ENCODE data around the gene PGA5.

PGA5 gene

DNA sequence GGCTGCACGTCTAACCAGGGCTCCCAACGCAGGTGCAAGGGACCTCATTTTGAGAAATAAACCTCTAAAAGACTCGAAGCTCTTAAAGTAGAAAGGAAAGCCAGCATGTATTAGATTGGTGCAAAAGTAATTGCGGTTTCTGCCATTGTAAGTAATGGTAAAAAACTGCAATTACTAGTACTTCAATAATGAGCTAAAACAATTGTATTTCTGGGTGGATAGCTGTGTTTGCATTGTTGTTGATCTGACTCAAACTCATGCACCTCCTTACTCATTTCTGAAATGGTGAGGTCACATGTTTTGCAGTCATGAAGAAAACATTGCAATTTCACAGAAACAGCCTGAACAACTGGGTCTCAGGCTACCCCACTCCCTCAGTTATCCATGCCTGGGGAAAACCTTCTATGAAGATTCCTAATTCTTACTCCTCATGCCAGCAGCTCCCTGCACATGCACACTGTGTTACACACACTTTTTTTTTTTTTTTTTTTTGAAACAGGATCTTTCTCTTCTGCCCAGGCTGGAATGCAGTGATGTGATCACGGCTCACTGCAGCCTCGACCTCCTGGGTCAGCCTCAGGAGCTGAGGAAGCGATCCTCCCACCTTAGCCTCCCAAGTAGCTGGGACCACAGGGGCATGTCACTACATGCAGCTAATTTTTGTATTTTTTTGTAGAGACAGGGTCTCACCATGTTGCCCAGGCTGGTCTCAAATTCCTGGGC, 29.5 kb downstream of the PGA5 start:
- DNase-seq = no peak

DNA sequence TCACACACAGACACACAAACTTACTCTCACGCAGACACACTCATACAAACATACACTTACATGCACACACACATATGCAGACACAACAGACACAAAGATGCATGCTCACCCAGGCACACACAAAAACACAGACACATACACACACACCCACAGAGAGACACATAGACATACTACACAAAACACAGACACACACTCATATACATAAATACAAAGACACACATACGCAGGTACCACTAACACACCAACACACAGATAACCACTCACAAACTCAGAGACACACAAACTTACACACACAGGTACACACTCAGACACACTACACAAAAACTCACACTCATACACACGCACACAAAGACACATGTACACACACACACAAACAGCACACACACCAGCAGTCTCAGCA, 31.8 kb downstream of the PGA5 start:
- no peak for DNase-seq

DNA sequence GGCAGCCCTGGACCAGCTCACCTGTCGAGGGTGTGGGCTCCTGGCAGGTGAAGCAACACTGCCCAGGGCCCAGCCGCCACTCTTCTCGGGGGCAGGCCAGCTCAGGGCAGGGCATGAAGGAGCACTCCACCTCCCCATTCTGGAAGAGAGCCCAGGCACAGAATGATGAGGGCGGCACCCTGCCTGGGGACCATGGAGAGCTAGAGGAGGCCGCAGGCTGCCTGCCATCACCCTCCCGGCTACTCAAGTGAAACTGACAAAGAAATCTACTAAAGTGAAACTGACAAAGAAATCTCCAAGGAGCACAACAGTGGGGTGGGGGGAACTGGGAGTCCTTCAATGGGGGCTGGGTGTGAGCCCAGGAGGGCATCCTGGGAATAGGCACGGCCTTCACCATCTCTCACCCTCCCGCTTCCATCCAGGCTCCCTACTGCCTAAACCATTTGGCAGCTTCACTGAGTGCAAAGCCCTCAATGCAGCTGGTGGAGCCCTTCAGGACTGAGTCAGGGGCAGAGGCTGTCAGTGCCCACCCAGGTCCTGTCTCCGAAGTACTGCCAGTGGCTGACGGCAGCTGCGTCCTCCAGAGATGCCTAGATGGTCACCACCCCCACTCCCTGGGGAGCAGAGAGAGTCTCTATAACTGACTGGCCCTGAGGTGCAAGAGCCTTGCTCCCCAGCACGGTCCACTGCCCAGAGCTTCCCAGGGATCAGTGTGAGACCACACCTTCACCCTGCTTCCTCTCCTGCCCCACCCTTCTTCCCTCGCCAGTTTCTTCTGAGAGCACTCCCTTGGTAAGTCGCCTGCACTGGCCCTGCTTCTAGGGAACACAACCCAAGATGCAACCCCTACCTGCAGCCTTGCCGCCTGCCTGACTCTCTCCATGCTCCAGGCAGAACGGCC, 32.5 kb downstream of the PGA5 start:
- no peak for DNase-seq

DNA sequence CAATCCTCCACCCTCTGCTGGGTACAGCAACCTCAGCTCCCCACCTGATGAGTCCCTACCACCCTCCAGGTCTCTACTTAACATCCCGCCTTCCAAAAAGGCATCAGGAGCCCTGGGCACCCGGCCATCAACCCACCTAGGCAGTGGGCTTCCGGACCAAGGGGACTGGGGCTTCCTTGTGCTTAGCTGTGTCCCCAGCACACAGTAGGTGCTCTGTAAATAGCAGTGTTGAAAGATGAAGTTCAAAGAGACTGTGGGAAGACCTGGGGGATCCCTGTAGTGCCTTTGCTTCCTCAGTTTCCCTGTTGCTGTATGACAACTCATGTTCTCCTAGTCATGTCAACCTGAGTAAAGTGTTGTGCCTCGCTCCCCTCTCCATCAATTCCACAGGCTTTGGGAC, 33.1 kb downstream of the PGA5 start:
- no peak for DNase-seq

DNA sequence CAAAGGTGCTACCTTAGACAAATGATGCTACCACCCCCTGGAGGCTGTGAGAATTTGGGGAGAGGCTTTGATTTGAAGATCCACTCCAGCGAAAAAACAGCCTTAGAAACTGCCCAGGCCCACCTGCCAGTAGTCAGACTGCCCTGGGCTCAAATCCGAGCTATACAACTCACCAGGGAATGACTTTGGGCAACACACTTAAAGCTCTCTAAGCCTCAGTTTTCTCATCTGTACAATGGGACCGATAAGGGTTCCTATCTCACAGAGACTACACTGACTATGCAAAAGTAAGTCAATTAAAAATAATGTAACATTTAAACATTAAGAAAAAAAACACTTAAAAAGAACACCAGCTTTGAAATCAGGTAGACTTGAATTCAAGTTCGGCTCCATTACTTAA, 34.2 kb downstream of the PGA5 start:
- DNase-seq = no peak

DNA sequence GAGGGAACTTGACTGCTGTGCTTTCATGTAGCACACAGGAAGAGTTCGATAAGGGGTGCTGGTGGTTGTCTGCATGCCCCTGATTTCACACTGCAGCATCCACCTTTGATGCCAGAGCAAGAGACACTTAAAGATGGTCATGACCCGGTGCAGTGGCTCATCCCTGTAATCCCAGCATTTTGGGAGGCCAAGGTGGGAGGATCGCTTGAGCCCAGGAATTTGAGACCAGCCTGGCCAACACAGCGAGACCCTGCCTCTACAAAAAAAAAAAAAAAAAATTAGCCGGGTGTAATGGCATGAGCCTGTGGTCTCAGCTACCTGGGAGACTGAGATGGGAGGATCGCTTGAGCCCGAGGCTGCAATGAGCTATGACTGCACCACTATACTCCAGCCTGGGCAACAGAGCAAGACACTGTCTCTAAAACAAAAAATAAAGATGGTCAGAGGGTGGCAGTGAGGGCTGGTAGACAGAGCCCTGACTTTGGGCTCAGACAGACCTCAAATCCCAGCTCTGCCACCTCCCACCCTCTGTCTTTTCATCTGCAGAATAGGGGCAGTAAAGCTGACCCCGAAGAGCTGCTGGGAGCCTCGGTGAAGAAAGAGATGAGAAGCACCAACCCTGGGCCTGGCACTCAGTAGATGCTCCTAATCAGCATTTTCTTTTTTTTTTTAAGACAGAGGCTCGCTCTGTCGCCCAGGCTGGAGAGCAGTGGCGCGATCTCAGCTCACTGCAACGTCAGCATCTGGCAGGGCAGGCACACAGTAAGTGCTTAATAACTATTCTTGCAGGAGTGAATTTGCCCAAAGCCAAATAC, 36.4 kb downstream of the PGA5 start:
- DNase-seq = no peak

DNA sequence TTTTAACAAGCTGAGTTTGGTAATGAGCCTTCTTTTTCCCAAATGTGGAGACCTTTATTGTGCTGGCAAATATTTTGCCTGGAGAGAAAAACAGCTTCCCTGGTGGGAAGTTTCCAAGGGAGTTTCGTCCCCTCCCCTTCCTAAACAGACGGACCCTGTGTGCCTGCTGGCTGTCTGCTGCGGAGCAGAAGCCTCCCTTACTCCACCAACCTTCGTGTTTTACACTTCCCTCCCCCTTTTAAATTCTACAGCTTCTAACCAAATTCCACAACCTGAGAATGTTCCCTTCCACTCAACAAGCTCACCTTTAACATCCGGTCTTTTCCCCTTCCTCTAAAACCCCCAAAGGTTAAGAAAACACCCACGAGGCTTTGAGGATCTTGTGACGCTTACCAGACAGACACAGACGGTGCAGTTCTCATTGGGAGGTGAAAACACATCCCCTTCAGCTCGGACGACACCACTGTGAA, 37.1 kb downstream of the PGA5 start:
- DNase-seq = no peak

DNA sequence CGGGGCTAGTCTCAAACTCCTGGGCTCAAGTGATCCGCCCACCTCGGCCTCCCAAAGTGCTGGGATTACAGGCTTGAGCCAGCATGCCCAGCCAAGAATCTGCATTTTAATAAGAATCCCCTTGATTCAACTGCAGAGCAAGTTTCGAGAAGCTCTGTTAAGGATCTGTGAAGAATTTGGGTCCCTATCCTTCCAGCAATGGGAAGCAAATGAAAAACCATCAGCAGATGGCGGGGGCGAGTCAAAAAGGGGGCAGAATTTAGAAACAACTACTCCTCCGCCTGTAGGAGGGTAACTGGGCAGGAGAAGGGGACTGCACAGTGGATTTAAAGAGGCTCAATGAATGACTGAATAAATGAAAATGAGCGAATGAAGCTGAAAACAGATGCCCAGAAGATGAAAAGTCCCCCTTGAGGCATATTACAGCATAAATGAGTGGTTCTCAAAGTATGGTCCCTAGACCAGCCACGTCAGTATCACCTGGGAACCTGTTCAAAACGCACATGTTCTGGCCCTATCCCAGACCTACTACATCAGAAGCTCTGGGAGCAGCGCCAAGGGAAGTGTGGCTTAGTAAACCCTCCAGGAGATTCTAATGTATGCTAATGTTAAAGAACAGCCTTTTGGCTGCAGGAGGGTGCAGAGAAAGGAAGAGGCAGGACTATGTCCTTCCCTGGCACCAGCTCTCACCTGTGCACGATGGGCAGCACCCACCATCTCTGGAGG, 39.1 kb downstream of the PGA5 start:
- no peak for DNase-seq

DNA sequence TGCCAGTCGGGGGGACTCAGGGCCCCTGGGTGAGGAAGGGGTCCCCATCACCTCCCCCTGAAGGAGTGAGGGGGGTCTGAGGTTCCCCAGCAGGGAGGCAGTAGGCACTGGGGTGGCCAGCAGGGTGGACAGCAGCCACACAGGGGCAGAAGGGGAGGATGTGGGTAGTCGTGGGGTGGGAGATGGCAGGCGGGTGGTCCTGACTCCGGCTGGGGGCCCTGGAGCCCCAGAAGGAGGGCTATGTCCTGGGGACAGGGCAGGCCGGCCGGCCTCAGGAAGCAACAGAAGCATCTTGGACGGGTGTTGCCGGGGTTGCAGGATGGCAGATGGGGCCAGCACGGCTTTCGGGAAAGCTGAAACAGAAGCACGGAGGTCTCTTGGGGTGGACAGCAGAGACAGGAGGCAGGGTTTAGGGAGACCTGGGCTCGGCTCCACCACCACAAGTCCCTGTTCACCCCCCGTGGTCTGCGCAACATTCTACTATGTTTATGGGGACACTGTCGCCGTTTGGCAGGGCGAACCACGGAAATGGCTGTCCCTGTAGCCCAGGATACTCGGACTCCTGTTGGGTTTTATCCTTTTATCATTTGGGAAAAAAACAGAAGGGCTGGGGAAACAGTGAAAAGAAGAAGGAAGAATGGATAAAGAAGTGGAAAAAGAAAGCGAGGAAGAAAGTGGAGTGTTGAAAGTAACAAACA, 40.1 kb downstream of the PGA5 start:
- DNase-seq = no peak

DNA sequence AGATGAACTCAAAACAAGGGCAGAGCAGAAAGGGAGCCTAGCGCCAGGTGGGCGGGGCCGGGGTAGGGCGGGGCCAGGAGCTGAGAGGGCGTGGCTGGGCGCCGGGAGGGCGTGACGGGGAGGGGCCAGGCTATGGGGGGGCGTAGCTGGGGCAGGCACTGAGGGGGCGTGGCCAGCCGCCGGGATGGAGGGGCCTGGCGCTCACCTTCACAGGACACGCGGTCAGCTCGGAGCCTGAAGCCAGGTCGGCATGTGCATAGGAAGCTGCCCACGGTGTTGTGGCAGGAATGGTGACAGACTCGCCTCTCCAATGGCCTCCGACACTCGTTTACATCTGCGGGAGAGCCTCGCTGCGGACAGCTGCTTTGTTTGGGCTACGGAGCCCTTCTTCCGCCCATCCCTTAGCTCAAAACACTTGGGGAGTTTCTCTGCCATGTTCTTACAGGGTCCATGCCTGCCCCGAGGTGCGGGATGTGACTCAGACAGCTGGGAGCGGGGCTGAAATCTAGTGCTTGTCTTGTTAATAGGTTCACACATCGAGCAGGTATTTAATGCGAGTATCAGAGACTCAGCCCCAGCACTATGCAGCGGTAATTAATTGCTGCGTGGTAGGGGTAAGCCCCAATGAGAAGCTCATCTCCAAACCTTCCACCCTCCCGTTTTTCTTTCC, 40.7 kb downstream of the PGA5 start:
- no peak for DNase-seq

DNA sequence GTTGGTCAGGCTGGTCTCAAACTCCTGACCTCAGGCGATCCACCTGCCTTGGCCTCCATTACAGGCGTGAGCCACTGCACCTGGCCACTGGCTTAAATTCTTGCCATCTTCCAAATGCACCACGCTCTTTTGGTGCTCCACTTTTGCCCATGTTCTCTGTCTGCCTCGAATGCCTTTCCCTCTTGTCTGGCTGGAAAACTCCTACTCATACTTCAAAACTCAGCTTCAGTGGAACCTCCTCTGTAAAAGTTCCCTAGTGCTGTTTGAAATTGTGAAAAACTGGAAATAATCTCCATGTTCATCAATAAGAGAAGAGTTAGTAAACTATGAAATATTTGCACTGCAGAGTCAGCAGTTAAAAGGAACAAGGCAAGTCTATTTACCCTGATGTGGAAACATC, 42.6 kb downstream of the PGA5 start:
- no peak for DNase-seq

DNA sequence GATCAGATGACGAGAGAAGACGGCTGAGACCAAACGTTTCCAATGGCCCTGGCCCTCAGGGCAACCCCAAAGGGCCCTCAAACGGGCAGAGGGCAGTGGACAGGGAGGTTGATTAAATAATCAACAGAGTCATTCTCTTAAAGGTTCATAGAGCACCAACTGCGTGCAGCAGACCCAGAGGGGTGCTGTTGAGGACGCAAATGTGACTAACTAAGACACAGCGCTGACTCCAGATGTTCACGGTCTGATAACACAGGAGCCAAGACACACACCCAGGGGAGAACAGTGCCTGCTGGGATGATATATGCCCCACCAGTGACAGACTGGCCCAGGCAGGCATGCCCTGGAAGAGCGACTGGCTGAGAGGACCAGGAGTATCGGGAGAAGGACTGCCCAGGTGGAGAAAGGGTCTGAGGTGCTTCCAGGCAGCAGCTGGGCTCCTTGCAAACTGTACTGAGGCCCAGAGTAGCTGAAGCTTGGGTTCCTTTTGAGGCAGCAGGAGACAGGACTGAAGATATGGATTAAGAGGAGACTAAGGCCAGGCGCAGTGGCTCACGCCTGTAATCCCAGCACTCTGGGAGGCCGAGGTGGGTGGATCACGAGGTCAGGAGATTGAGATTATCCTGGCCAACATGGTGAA, 46.5 kb downstream of the PGA5 start:
- DNase-seq = no peak

DNA sequence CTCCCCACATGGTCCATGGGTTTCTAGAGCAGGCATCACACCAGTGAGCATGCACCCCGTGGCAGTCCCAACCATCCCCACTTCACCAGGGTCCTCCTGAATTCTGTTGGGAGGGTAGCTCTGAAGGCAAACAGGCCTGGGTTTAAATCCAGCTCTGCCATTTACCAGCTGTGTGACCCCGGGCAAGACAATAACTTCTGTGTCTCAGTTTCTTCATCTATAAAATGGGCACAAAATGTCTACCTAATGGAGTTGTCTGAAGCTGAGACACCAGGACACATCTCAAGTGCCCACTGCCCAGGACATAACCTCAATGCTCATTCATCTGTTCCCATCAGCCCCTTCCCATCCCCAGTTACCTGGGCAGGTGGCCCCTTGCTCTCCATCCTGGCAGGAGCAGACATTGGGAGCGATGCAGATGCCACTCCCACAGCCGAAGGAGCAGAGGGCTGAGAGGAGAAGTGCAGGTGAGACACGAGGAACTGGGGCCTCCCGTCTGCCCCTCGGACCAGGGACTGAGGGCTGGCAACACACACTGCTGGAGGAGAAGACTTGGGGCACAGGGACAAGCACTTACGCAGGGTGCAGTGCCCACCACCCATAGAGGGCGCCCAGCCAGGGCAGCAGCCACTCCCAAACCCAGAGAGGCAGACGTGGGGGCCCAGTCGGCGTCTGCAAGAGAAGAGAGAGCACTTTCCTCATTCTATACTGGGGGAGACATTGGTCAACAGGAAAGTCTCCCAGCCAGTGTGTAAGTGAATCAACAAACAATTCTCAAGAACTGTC, 50.1 kb downstream of the PGA5 start:
- no peak for DNase-seq

DNA sequence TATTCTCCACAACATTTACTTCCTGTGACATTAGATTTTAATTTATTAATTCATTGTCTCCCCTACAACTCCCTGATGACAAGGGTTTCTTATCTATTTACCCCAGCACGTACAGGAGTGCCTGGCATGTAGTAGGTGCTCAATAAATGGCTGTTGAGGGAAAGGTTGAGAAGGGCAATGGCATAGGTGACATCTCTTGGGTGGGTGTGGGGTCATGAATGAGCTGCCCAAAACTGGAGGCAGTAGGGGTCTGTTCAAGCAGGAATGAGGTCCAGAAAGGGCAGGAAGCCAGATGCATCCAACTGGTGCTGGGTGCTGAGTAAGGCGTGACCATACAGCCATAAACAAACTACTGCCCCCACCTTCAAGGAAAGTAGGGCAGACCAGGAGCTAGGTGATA, 51.4 kb downstream of the PGA5 start:
- no peak for DNase-seq

DNA sequence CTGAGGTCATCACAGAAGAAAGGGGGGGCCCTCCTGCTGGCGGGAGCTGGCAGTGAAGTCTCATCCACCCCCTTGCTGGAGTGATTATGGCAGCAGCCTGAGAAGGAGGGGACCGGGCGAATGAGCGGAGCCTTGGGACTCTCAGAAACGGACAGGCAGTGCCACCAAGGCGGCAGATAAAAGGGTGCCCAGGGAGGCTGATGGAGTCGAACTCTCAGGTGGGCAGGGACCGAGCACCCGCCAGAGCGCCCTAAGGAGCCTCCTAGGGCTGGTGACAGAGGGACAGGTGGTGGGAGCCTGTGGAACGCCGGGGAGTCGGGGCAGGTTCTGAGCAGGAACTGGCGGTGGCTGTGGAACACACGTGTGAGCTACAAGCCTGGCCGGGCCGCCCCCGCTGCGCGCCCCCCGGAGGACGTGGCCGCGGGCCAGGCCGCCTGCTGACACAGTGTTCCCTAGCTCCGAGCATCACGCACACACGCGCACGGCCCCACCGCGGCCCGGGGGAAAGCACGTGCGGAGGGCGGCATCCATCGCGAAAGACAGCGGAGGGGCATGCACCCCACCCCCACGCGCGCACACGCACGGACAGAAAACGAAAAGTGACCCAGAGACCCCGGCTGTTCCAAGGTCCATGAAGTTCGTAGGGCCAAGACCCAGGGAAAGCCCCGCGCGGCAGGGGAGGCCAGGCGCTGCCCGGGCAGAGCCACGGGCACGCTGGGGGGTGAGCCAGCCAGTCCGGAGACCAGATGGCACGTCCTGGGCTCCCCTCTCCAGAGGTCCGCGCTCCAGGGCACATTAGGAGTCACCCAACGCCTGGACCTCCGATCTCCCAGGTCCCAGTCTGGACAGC, 53.1 kb downstream of the PGA5 start:
- DNase-seq = no peak

DNA sequence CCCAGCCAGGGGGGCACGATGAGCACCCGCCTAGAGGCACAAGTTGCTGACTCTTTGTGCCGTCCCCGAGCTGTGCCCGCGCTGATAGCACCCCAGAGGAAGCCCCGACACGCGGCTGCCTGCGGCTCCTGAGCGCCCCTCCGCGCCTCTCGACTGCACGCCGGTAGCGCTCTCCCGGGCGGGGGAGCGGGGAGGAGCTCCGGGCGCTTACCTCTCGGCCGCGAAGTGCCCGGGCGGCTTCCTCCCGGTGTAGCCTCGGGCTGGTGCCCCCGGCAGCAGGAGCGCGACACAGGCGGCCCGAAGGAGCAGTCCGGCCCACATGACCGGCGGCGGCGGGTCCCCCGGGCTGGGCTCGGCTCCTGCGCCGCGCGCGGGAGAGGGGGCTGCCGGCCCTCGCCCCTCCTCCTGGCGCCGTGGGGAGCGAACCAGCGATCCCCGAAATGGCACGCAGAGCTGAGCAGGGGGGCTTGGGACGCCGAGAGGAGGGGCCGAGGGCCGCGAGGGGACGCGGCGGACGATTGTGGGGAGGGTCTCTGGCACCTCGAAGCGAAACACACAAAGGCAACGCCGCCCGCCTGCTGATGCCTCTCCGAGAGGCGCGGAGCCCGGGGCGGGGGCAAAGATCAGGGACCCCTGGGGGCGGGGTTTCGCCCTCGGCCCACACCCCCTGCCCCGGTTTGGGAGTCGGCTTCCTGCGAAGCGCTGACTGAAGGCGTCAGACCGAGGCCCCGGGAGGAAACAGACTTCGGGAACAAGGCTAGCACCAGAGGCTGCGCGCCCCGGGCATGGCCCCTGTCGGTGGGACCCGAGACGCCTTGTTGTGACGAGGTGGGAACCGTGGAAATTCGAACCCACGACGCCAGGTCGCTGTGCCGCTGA, 54.0 kb downstream of the PGA5 start, which contains the start of gene VWCE:
VWCE (minus strand) TSS at position 600 of the 879 bp plus-strand sequence; CDS start at position 321, 279 bp downstream.
- no peak for DNase-seq

DNA sequence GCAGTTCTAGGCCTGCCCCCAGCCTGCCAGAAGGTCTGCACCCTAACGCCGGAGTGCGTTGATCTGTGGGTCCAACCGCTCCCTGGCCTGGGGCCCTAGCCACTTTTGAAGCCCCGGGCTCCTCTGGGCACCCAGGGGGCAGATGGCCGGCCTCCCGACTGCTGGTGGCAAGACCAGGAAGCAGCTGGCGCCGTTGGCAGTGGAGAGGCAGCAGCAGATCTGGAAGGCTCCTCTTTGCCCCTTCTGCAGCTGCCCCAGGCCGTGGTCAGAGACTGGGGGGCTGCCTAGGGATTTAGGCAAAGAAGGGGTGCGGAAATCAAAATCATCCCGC, 54.6 kb downstream of the PGA5 start:
- no peak for DNase-seq

DNA sequence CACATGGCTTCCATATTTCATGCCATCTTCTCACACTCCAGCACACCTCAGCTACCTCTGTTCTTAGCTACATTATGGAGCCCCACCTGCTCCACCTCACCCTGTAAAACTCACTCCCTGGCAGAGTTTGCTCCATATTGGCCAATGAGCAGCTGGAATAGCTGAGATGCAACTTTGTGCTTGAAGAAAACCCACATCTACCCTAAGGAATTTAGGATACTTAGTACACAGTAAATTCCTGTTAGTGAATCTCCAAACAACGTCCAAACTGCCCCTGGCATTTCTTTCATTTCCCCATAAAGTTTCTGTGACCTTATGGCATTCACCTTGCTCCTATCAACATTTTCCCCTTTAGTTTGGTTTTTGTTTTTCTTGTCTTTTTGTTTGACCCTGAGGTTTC, 56.4 kb downstream of the PGA5 start:
- no peak for DNase-seq

All from NCI-H1436 treated with DMSO at 0.1 percent for 48 hours (cell line).